K562 (cell line): ENCODE measurements around the gene NEU1. TPM values are rescaled to one million over a fixed set of nuclear protein-coding genes. Genes with fewer than 3 reads are reported as not detected.

Source experiments
- CTCF ChIP-seq, 3 experiments: IDR thresholded peaks in 2 of 3; conservative IDR thresholded peaks in 1 of 3; 2 replicates each; pipeline ENCODE4 v1.5.1; 2011 to 2012; ENCODE audit warnings: low read length in 3 of 3, mild to moderate bottlenecking in 3 of 3, control low read depth in 2 of 3, improper control_type of control experiment in 1 of 3, inconsistent platforms in 1 of 3, low read depth in 1 of 3, mixed read lengths in 1 of 3, moderate library complexity in 1 of 3; ENCODE audit not compliant: insufficient read depth in 2 of 3
- CTCFL ChIP-seq: IDR thresholded peaks from 2 replicates; pipeline ENCODE4 v1.6.1; 2011; ENCODE audit warnings: borderline replicate concordance, low read depth, mild to moderate bottlenecking, moderate library complexity, low read length; ENCODE audit not compliant: insufficient read depth, poor library complexity, severe bottlenecking
- CXXC5 ChIP-seq: fragments of 250-450 bp; sonication (Bioruptor Pico); IDR thresholded peaks from 2 replicates; pipeline ENCODE4 v1.8.0; 2022; ENCODE audit warnings: inconsistent platforms, mild to moderate bottlenecking, moderate library complexity
- HMG20B ChIP-seq: fragments of 250-450 bp; sonication (Bioruptor Pico); IDR thresholded peaks from 2 replicates; pipeline ENCODE4 v1.5.0; 2021; ENCODE audit warnings: mild to moderate bottlenecking
- HOXB6 ChIP-seq: fragments of 250-450 bp; sonication (Bioruptor Pico); IDR thresholded peaks from 2 replicates; pipeline ENCODE4 v1.5.1; 2022; ENCODE audit warnings: mild to moderate bottlenecking, borderline replicate concordance
- LARP7 ChIP-seq: fragments of 450-650 bp; IDR thresholded peaks from 2 replicates; pipeline ENCODE4 v1.6.1; 2016
- NFE2L1 ChIP-seq: fragments of 450-650 bp; IDR thresholded peaks from 2 replicates; pipeline ENCODE4 v1.6.1; 2016; ENCODE audit warnings: missing genetic modification characterization, low read depth, mild to moderate bottlenecking, missing compliant biosample characterization, moderate library complexity, borderline replicate concordance
- PCBP2 ChIP-seq: fragments of 200-400 bp; formaldehyde crosslinking; IDR thresholded peaks from 2 replicates; pipeline ENCODE4 v1.6.1; 2018; ENCODE audit warnings: low read length, low read depth, mild to moderate bottlenecking, moderate library complexity; ENCODE audit not compliant: poor library complexity, severe bottlenecking
- PHF21A ChIP-seq: fragments of 450-650 bp; IDR thresholded peaks from 2 replicates; pipeline ENCODE4 v1.6.1; 2017; ENCODE audit warnings: low read depth, borderline replicate concordance
- PTTG1 ChIP-seq: fragments of 450-650 bp; IDR thresholded peaks from 2 replicates; pipeline ENCODE4 v1.6.1; 2016; ENCODE audit warnings: low read depth, mild to moderate bottlenecking, missing genetic modification characterization, missing compliant biosample characterization
- SRSF9 ChIP-seq: fragments of 200-400 bp; formaldehyde crosslinking; IDR thresholded peaks from 2 replicates; pipeline ENCODE4 v1.6.1; 2017; ENCODE audit warnings: low read depth, low read length, borderline replicate concordance
- YY1 ChIP-seq, 3 experiments: IDR thresholded peaks; 2 replicates each; pipeline ENCODE4 v1.6.1; 2011; ENCODE audit warnings: low read length in 2 of 3, mild to moderate bottlenecking in 2 of 3, moderate library complexity in 2 of 3, borderline replicate concordance in 1 of 3, control low read depth in 1 of 3, low read depth in 1 of 3; ENCODE audit not compliant: insufficient read depth in 3 of 3, insufficient replicate concordance in 2 of 3, control insufficient read depth in 1 of 3, insufficient read length in 1 of 3; ENCODE audit errors: extremely low read depth in 1 of 3
- ZKSCAN8 ChIP-seq: fragments of 200-800 bp; sonication (Bioruptor generic); IDR thresholded peaks from 2 replicates; pipeline ENCODE4 v1.6.1; 2016; ENCODE audit warnings: missing genetic modification characterization, missing compliant biosample characterization
- ZNF23 ChIP-seq: fragments of 250-450 bp; sonication (Bioruptor Pico); IDR thresholded peaks from 2 replicates; pipeline ENCODE4 v1.4.0; 2020; ENCODE audit warnings: mild to moderate bottlenecking
- ZNF778 ChIP-seq: fragments of 450-650 bp; formaldehyde crosslinking; IDR thresholded peaks from 2 replicates; pipeline ENCODE4 v1.4.0; 2020; ENCODE audit warnings: mild to moderate bottlenecking, moderate library complexity
- ZNF79 ChIP-seq: fragments of 250-450 bp; sonication (Bioruptor Pico); IDR thresholded peaks from 2 replicates; pipeline ENCODE4 v1.4.0; 2020; ENCODE audit warnings: low read depth, mild to moderate bottlenecking, moderate library complexity
- polyA plus RNA-seq, 8 experiments: library from polyadenylated mRNA; depleted of rRNA in 4 of 8; stranded (reverse) in 5 of 8; unstranded in 3 of 8; fragments of >200 nt; fragmentation: Nextera tagmentation in 2 of 8; fragmentation: Illumina TruSeq in 1 of 8; extraction: Ambion mirVana in 2 of 8; extraction: Trizol in 1 of 8; gene quantifications; 2 replicates each; pipeline versions ENCODE4 v1.2.1 to v1.2.3, GENCODE V29; 2011 to 2014; ENCODE audit warnings: inconsistent platforms in 1 of 8, missing spikeins in 1 of 8
- total RNA-seq, 7 experiments: library from RNA; depleted of rRNA in 6 of 7; stranded (reverse); fragments of >200 nt in 6 of 7; fragmentation: Illumina TruSeq in 2 of 7; extraction: Trizol in 2 of 7; gene quantifications; 2 replicates each; pipeline versions ENCODE4 v1.2.1 to v1.2.3, GENCODE V29; 2011 to 2021; ENCODE audit warnings: low replicate concordance in 1 of 7
- TF ChIP-seq, protein P1 (sequence below): fragments of 200-400 bp; formaldehyde crosslinking; IDR thresholded peaks from 2 replicates; pipeline ENCODE4 v1.6.1; 2017; ENCODE audit warnings: mild to moderate bottlenecking, low read depth, low read length, moderate library complexity
- TF ChIP-seq, protein P2 (sequence below): fragments of 250-450 bp; sonication (Bioruptor Pico); IDR thresholded peaks from 2 replicates; pipeline ENCODE4 v1.5.0; 2022; ENCODE audit warnings: mild to moderate bottlenecking

Gene NEU1
- total and polyA plus RNA-seq, 9 of the 15 experiments (the other 6 are each of a cell fraction or from before 2014, with no cell fraction given): 14.8 to 67.8 (median 51.0) TPM

GRCh38 chr6:31836047-31836473 lies 26.6 kb downstream of the NEU1 start (continued):
- TF ChIP-seq, protein P1, sequence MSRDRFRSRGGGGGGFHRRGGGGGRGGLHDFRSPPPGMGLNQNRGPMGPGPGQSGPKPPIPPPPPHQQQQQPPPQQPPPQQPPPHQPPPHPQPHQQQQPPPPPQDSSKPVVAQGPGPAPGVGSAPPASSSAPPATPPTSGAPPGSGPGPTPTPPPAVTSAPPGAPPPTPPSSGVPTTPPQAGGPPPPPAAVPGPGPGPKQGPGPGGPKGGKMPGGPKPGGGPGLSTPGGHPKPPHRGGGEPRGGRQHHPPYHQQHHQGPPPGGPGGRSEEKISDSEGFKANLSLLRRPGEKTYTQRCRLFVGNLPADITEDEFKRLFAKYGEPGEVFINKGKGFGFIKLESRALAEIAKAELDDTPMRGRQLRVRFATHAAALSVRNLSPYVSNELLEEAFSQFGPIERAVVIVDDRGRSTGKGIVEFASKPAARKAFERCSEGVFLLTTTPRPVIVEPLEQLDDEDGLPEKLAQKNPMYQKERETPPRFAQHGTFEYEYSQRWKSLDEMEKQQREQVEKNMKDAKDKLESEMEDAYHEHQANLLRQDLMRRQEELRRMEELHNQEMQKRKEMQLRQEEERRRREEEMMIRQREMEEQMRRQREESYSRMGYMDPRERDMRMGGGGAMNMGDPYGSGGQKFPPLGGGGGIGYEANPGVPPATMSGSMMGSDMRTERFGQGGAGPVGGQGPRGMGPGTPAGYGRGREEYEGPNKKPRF: no peak
- TF ChIP-seq NFE2L1 (tag) (no peak), SRSF9 (no peak), LARP7 (peak; percentile 3; the same call in 1 of the 2 replicates), HOXB6 (CRISPR knock-in tag) (no peak), ZNF778 (CRISPR knock-in tag) (no peak), YY1 (IDR thresholded peaks at IDR 0.05; ENCODE audit: borderline replicate concordance in 1 of 3, control insufficient read depth in 1 of 3, extremely low read depth in 1 of 3, insufficient read depth in 3 of 3, insufficient read length in 1 of 3, insufficient replicate concordance in 2 of 3, low read depth in 1 of 3, low read length in 2 of 3) (no peak), ZKSCAN8 (no peak), ZNF23 (CRISPR knock-in tag) (no peak), CTCFL (no peak), CXXC5 (no peak), HMG20B (CRISPR knock-in tag) (no peak), CTCF (IDR thresholded peaks at IDR 0.05 in 2 of 3, conservative IDR thresholded peaks at IDR 0.05 in 1 of 3; ENCODE audit: insufficient read depth in 2 of 3, low read depth in 1 of 3, low read length in 3 of 3) (0 out of 6 replicates have a peak, but pooled peaks of 1 of the 3 experiments have one; percentile 2), PCBP2 (no peak), PTTG1 (tag) (no peak), PHF21A (no peak), ZNF79 (CRISPR knock-in tag) (no peak)
- TF ChIP-seq, protein P2, sequence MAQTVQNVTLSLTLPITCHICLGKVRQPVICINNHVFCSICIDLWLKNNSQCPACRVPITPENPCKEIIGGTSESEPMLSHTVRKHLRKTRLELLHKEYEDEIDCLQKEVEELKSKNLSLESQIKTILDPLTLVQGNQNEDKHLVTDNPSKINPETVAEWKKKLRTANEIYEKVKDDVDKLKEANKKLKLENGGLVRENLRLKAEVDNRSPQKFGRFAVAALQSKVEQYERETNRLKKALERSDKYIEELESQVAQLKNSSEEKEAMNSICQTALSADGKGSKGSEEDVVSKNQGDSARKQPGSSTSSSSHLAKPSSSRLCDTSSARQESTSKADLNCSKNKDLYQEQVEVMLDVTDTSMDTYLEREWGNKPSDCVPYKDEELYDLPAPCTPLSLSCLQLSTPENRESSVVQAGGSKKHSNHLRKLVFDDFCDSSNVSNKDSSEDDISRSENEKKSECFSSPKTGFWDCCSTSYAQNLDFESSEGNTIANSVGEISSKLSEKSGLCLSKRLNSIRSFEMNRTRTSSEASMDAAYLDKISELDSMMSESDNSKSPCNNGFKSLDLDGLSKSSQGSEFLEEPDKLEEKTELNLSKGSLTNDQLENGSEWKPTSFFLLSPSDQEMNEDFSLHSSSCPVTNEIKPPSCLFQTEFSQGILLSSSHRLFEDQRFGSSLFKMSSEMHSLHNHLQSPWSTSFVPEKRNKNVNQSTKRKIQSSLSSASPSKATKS: no peak
